Left colon (tissue), 2 donors: ENCODE results near the gene USP17L13. TPM values are rescaled to one million over a fixed set of nuclear protein-coding genes. Genes with fewer than 3 reads are reported as not detected.

Experiments
- total RNA-seq, 2 donors: library from RNA; stranded (reverse); fragmentation: NEBNext Ultra II Directional; extraction: Animal tissue kit (Norgen Biotek cat#: 25700); gene quantifications; one replicate each; pipeline ENCODE4 v1.2.1, GENCODE V29; 2021
- donor health status: DM: no; HTN: no; CAD: no.
- donor health status: DM: yes; HTN: yes; CAD: no.

Gene USP17L13
- total RNA-seq, 2 donors from 2014 or later = not detected

Other genes starting within 250 kb of the USP17L13 start
- gene FAM90A26, start 54.5 kb upstream of the USP17L13 start, total RNA-seq = not detected
- not detected for gene USP17L10, start 14.2 kb upstream of the USP17L13 start, total RNA-seq
- gene USP17L11, start 9.5 kb upstream of the USP17L13 start, total RNA-seq = not detected
- not detected for gene USP17L12, start 4.7 kb upstream of the USP17L13 start, total RNA-seq
- not detected for gene USP17L15, start 9.5 kb downstream of the USP17L13 start, total RNA-seq
- not detected for gene USP17L17, start 19.0 kb downstream of the USP17L13 start, total RNA-seq
- gene USP17L18, start 23.7 kb downstream of the USP17L13 start, total RNA-seq = not detected
- gene USP17L19, start 28.5 kb downstream of the USP17L13 start, total RNA-seq = not detected
- not detected for gene USP17L20, start 33.2 kb downstream of the USP17L13 start, total RNA-seq
- gene USP17L21, start 38.0 kb downstream of the USP17L13 start, total RNA-seq = not detected
- gene USP17L22, start 42.7 kb downstream of the USP17L13 start, total RNA-seq = not detected
- gene USP17L24, start 100.3 kb downstream of the USP17L13 start, total RNA-seq = not detected
- gene USP17L25, start 105.0 kb downstream of the USP17L13 start, total RNA-seq = not detected
- gene USP17L26, start 109.8 kb downstream of the USP17L13 start, total RNA-seq = not detected
- not detected for gene USP17L5, start 114.5 kb downstream of the USP17L13 start, total RNA-seq
- not detected for gene USP17L27, start 119.3 kb downstream of the USP17L13 start, total RNA-seq
- gene USP17L28, start 124.0 kb downstream of the USP17L13 start, total RNA-seq = not detected
- not detected for gene USP17L29, start 128.7 kb downstream of the USP17L13 start, total RNA-seq
- not detected for gene USP17L30, start 138.2 kb downstream of the USP17L13 start, total RNA-seq
- gene DEFB131A, start 219.5 kb downstream of the USP17L13 start, total RNA-seq = not detected